Upper lobe of left lung (tissue), 4 donors: ENCODE data around the gene MAP1LC3A.

ENCODE experiments used
- POLR2A ChIP-seq, 4 donors: fragments of 450-650 bp; IDR thresholded peaks; one replicate each; pipeline ENCODE4 v1.5.1; 2016 to 2017; ENCODE audit warnings: antibody characterized with exemption in 4 of 4, mild to moderate bottlenecking in 2 of 4
- POLR2AphosphoS5 ChIP-seq, 2 donors: sonication (generic); formaldehyde crosslinking; IDR thresholded peaks; one replicate each; pipeline ENCODE4 v1.5.1; 2017; ENCODE audit warnings: antibody characterized with exemption in 2 of 2

- TF ChIP-seq POLR2A (IDR thresholded peaks at IDR 0.05) (no peak), POLR2AphosphoS5 (IDR thresholded peaks at IDR 0.05) (no peak)
These were observed 1.6 kb downstream of the MAP1LC3A start for GRCh38 chr20:34560141-34560523.
